Pancreas (tissue), 10 donors: ENCODE results near the gene SHLD1. TPM values are rescaled to one million over a fixed set of nuclear protein-coding genes. Genes with fewer than 3 reads are reported as not detected.

ENCODE experiments used
- ATAC-seq, 4 donors: fragments of 200-7000 bp; cut with Tn5 transposase; one replicate each; pipeline versions ENCODE4 v1.8.0 to v1.9.1; 2020; ENCODE audit warnings: mild to moderate bottlenecking in 4 of 4, moderate library complexity in 4 of 4
- DNase-seq, 6 donors: peaks; one replicate each; pipeline ENCODE4 v3.0.0-alpha.2; 2020
- FAIRE-seq: peaks from 2 replicates; lab custom pipeline; 2012; peaks lifted over from hg19 to GRCh38; lab: Jason Lieb, UNC
- H3K27ac ChIP-seq, 4 donors: fragments of 200-600 bp; sonication (generic); 1 replicate in 3 of 4; 2 replicates in 1 of 4; pipeline versions ENCODE4 v1.5.0 to v1.8.0; 2020
- H3K27me3 ChIP-seq, 4 donors: fragments of 200-600 bp; one replicate each; pipeline ENCODE4 v1.8.0; 2021
- H3K36me3 ChIP-seq, 3 donors: fragments of 200-600 bp; sonication (generic) in 1 of 3; one replicate each; pipeline versions ENCODE4 v1.5.0 to v1.8.0; 2020 to 2021
- H3K4me1 ChIP-seq, 3 donors: fragments of 200-600 bp; one replicate each; pipeline ENCODE4 v1.8.0; 2021
- H3K4me3 ChIP-seq, 4 donors: fragments of 200-600 bp; sonication (generic) in 2 of 4; one replicate each; pipeline versions ENCODE4 v1.5.0 to v1.8.0; 2020 to 2021
- H3K9me3 ChIP-seq, 4 donors: fragments of 200-600 bp; one replicate each; pipeline ENCODE4 v1.8.0; 2021
- WGBS, 2 donors: extraction: QIAGEN DNeasy Blood & Tissue Kit; methylation state at CpG; one replicate each; pipeline ENCODE4 v1.1.7; 2013; 5-methylcytosine and 5-hydroxymethylcytosine counted together
- intact Hi-C, 3 donors: fragments of 100-400 bp; cut with DNase I; formaldehyde crosslinking; loops; one replicate each; pipeline versions ENCODE4 v1.11.1 to v1.14.2; 2022
- polyA plus RNA-seq, 2 donors: library from polyadenylated mRNA; stranded (reverse); fragments of 200-250 nt; gene quantifications; one replicate each; pipeline ENCODE4 v1.2.3, GENCODE V29; 2013
- total RNA-seq, 6 donors: library from RNA; stranded (reverse); fragmentation: NEBNext Ultra II Directional in 4 of 6; extraction: Animal tissue kit (Norgen Biotek cat#: 25700) in 4 of 6; gene quantifications; one replicate each; pipeline versions ENCODE4 v1.2.1 to v1.2.4, GENCODE V29; 2021 to 2023
- TF ChIP-seq, protein P1 (sequence below), 4 donors: fragments of 200-600 bp; sonication (generic) in 3 of 4; IDR thresholded peaks; one replicate each; pipeline versions ENCODE4 v1.5.0 to v1.8.0; 2021; ENCODE audit warnings: antibody characterized with exemption in 4 of 4
- donor health status: healthy with polysubstance abuse.
- donor health status: DM: no; HTN: no; CAD: no; lungs with moderate emphysema.
- donor health status: DM: no; HTN: no; CAD: no.
- donor health status: control.
- donor health status: control.
- donor health status: Bipolar disorder and iron deficiency.
- donor health status: DM: yes; HTN: yes; CAD: no.
- donor health status: DM: no; HTN: no; CAD: no.
- donor health status: DM: no; HTN: no; CAD: no.
- donor health status: DM: yes; HTN: yes; CAD: no.

SHLD1 gene
- total and polyA plus RNA-seq, 8 donors = 2.1 to 6.6 (median 3.4) TPM

DNA sequence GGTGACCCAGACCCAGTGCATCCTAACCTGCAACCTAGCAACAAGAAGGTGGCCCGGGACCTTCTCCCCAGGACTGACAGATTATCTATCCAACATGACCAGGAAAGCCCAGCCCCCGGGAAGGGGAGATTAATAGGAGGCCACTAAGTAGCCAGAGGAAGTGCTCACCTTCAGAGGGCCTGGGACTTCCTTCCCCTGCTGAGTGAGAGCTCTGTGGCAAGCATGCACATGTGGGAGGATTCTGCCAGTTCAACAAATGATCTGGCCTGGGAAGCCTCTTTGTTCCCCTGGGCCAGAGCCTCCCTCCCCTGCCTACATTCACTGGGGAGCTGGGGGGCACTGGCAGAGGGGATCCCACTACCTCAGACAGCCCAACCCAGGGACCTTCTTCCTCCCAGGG is 39.6 kb downstream of the SHLD1 start:
- intact Hi-C loops = no loop called here
- WGBS, 2 donors = 82 to 97% methylated on average over 2 of the region's 2 CpGs

DNA sequence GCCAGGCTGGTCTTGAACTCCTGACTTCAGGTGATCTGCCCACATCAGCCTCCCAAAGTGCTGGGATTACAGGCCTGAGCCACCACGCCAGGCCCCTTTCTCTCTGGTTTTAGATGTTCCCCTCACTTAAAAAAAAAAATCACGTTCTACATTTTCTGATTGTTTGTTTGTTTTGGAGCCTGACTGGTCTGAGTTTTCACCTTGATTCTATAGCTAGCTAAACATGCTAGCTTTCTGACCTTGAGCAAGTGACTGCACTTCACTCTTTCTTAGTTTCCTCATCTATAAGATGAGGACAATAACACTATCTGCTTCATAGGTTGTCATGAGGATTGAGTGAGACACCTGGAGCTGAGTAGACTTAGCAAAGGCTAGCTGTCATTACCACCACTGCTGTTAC is 43.7 kb downstream of the SHLD1 start:
- ATAC-seq (no peak), FAIRE-seq (no peak), DNase-seq (no peak)
- Histone ChIP-seq H3K27ac (no peak overlapping the region), H3K4me1 (peaks cover 11 to 24% (median 21%) of the 10 kb centered on the region in 3 donors), H3K4me3 (no peak overlapping the region), H3K27me3 (no peaks in the 10 kb centered on the region), H3K9me3 (no peaks in the 10 kb centered on the region), H3K36me3 (no peaks in the 10 kb centered on the region)
- 38 to 40% methylated on average over 2 of the region's 2 CpGs for WGBS, 2 donors
- TF ChIP-seq, protein P1, sequence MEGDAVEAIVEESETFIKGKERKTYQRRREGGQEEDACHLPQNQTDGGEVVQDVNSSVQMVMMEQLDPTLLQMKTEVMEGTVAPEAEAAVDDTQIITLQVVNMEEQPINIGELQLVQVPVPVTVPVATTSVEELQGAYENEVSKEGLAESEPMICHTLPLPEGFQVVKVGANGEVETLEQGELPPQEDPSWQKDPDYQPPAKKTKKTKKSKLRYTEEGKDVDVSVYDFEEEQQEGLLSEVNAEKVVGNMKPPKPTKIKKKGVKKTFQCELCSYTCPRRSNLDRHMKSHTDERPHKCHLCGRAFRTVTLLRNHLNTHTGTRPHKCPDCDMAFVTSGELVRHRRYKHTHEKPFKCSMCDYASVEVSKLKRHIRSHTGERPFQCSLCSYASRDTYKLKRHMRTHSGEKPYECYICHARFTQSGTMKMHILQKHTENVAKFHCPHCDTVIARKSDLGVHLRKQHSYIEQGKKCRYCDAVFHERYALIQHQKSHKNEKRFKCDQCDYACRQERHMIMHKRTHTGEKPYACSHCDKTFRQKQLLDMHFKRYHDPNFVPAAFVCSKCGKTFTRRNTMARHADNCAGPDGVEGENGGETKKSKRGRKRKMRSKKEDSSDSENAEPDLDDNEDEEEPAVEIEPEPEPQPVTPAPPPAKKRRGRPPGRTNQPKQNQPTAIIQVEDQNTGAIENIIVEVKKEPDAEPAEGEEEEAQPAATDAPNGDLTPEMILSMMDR (IDR thresholded peaks at IDR 0.05) = no peak
- intact Hi-C loops = no loop called here

More for the DNA sequence above, 39.6 kb downstream of the SHLD1 start:
- no peak overlapping the region for H3K27ac ChIP-seq
- FAIRE-seq (no peak), DNase-seq (no peak), ATAC-seq (no peak)
- H3K27me3 ChIP-seq = no peaks in the 10 kb centered on the region
- H3K9me3 ChIP-seq = no peaks in the 10 kb centered on the region
- peaks cover 10 to 32% (median 29%) of the 10 kb centered on the region in 3 donors for H3K4me1 ChIP-seq
- no peaks in the 10 kb centered on the region for H3K36me3 ChIP-seq
- TF ChIP-seq, protein P1 (IDR thresholded peaks at IDR 0.05) = no peak
- no peak overlapping the region for H3K4me3 ChIP-seq

DNA sequence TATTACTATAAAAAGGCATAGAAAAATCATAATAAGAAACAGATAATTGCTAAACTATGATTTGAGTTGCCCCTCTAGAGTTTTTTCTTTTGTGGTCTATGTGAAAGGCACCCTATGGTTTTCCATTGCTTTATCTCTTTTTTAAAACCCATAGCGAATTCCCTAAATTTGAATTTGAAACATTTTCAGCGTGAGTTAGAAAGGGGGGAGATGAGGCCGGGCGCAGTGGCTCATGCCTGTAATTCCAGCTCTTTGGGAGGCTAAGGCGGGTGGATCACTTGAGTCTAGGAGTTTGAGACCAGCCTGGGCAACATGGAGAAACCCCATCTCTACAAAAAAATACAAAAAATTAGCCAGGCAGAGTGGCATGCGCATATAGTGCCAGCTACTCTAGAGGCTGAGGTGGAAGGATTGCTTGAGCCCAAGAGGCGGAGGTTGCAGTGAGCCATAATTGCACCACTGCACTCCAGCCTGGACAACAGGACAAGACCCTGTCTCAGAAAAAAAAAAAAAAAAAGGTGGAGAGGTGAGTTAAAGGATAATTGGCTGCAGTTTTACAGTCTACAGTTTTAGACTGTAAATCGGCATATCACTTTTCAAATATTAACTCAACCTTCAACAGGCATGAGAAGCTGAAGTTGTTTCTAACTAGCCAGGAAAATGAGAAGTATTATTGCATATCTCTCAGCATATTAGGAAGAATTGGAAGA is 46.3 kb downstream of the SHLD1 start:
- WGBS, 2 donors = 57 to 59% methylated on average over 8 of the region's 8 CpGs
- no peaks in the 10 kb centered on the region for H3K9me3 ChIP-seq
- peak; percentile 64 to 89 (median 80) for ATAC-seq
- intact Hi-C loops = no loop called here
- FAIRE-seq = no peak
- H3K36me3 ChIP-seq = no peaks in the 10 kb centered on the region
- peak overlapping the region in 2 of 4 donors; percentile 29 to 73 for H3K27ac ChIP-seq
- TF ChIP-seq, protein P1 (IDR thresholded peaks at IDR 0.05) = no peak
- peaks cover 11 to 24% (median 21%) of the 10 kb centered on the region in 3 donors for H3K4me1 ChIP-seq
- H3K27me3 ChIP-seq = no peaks in the 10 kb centered on the region
- no peak for DNase-seq
- H3K4me3 ChIP-seq = no peak overlapping the region

DNA sequence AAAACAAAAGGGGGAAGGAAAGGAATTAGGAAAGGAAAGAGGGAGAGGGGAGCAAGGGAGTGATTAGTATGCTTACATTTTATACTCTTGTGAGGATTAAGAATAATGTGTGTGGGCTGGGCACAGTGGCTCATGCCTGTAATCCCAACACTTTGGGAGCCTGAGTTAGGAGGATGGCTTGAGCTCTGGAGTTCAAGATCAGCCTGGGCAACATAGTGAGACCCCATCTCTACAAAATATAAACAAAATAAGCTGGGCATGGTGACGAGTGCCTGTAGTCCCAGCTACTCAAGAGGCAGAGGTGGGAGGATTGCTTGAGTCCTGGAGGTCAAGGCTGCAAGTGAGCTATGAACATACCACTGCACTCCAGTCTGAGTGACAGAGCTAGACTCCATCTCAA is 47.0 kb downstream of the SHLD1 start:
- Histone ChIP-seq H3K27ac (peak overlapping the region in 3 of 4 donors; percentile 6 to 73 (median 29)), H3K4me3 (no peak overlapping the region), H3K36me3 (no peaks in the 10 kb centered on the region), H3K4me1 (peaks cover 11 to 24% (median 21%) of the 10 kb centered on the region in 3 donors), H3K9me3 (no peaks in the 10 kb centered on the region), H3K27me3 (no peaks in the 10 kb centered on the region)
- ATAC-seq (peak in 2 of 4 donors; percentile 15 to 20), DNase-seq (no peak), FAIRE-seq (no peak)
- WGBS, 2 donors = 14 to 24% methylated on average over 1 of the region's 1 CpG
- intact Hi-C loops = no loop called here
- TF ChIP-seq, protein P1 (IDR thresholded peaks at IDR 0.05) = no peak
